Skeletal muscle tissue (tissue), 4 donors: ENCODE results near the gene DOLK. TPM values are rescaled to one million over a fixed set of nuclear protein-coding genes. Genes with fewer than 3 reads are reported as not detected.
"Not testable (repeated sequence)": the region's sequence is repeated elsewhere in the genome, so short reads cannot be mapped to it uniquely, and the experiment has no call there.

ENCODE experiments used
- H3K27ac ChIP-seq: one replicate; pipeline ENCODE4 v1.7.0; 2013; ENCODE audit warnings: mild to moderate bottlenecking, low read depth, low read length, inconsistent platforms
- H3K27me3 ChIP-seq, 3 donors: one replicate each; pipeline ENCODE4 v1.7.0; 2013; ENCODE audit warnings: low read length in 3 of 3; ENCODE audit not compliant: control insufficient read depth in 3 of 3, insufficient read depth in 3 of 3
- H3K36me3 ChIP-seq, 3 donors: one replicate each; pipeline ENCODE4 v1.7.0; 2013; ENCODE audit warnings: low read length in 3 of 3; ENCODE audit not compliant: control insufficient read depth in 3 of 3, insufficient read depth in 3 of 3
- H3K4me1 ChIP-seq, 3 donors: one replicate each; pipeline ENCODE4 v1.7.0; 2013; ENCODE audit warnings: low read length in 3 of 3, mild to moderate bottlenecking in 3 of 3; ENCODE audit not compliant: control insufficient read depth in 3 of 3, insufficient read depth in 3 of 3
- H3K4me3 ChIP-seq, 3 donors: one replicate each; pipeline ENCODE4 v1.7.0; 2013; ENCODE audit warnings: low read length in 3 of 3
- H3K9ac ChIP-seq, 3 donors: one replicate each; pipeline ENCODE4 v1.7.0; 2013; ENCODE audit warnings: low read length in 3 of 3, mild to moderate bottlenecking in 3 of 3, moderate library complexity in 2 of 3, low read depth in 1 of 3
- H3K9me3 ChIP-seq, 3 donors: one replicate each; pipeline ENCODE4 v1.7.0; 2013; ENCODE audit warnings: low read length in 3 of 3; ENCODE audit not compliant: control insufficient read depth in 3 of 3
- total RNA-seq: library from RNA; depleted of rRNA; stranded (reverse); fragments of >200 nt; gene quantifications from one replicate; pipeline ENCODE4 v1.2.3, GENCODE V29; 2014
- donor health status: Osteomylitis.

DOLK gene
- total RNA-seq, 1 donor from 2014 or later, result 11.5 TPM

DNA sequence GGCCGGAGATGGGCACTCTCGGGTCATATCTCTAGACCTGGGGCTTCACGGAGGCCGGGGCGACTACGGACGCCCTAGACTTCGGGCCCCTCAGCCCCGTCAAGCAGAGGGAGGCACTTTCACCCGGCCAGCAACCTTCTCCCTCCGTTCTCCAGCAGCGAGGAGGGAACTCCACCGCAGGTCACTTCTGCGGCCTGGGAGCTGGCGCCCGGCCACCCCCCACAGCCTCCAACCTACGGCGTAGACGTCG is 201 bp downstream of the DOLK start:
- H3K4me3 ChIP-seq, result peak overlapping the region; percentile 83 to 97 (median 94)
- H3K4me1 ChIP-seq, result peaks cover 14 to 33% (median 26%) of the 10 kb centered on the region in 3 donors
- no peaks in the 10 kb centered on the region for H3K27me3 ChIP-seq
- peak overlapping the region; percentile 89 for H3K27ac ChIP-seq
- no peaks in the 10 kb centered on the region for H3K9me3 ChIP-seq
- H3K36me3 ChIP-seq, result peaks cover 10 to 12% (median 10%) of the 10 kb centered on the region in 3 donors
- peak overlapping the region; percentile 87 to 95 (median 94) for H3K9ac ChIP-seq

DNA sequence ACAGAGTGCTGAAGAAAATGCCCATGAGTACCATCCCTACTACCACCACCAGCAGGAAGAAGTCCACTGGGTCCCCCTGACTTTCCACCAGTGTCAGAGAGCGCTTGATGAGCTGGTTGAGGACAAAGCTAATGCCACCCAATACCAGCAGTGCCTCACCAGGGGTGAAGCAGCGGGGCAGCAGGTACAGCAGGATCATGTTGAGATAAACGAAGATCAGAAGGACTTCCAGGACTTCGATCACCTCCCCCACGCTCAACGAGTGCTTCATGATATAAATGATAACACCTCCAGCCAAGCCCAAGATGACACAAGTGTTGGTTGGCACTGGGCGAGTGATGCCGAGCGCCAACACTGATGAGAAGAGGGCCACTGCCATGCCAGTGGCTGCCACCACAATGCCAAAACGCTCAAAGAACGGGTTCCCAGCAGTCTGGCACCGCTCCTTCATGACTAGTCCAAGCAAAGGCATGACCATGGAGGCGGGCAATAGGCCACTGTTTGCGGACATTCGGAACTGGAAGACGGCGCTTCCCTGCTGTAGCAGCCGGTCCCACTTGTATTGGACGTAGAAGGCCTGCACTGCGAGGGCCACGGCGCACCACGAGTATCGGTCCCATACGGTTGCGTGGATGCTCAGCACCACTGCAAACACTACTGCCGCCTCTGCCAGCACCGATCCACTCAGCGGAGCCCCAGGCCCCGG is 679 bp downstream of the DOLK start:
- Histone ChIP-seq H3K4me3 (peak overlapping the region; percentile 83 to 97 (median 94)), H3K9me3 (no peaks in the 10 kb centered on the region), H3K27me3 (no peaks in the 10 kb centered on the region), H3K9ac (peak overlapping the region; percentile 87 to 95 (median 94)), H3K4me1 (peaks cover 14 to 35% (median 28%) of the 10 kb centered on the region in 3 donors), H3K27ac (peak overlapping the region; percentile 89), H3K36me3 (peaks cover 10 to 12% (median 11%) of the 10 kb centered on the region in 3 donors)

DNA sequence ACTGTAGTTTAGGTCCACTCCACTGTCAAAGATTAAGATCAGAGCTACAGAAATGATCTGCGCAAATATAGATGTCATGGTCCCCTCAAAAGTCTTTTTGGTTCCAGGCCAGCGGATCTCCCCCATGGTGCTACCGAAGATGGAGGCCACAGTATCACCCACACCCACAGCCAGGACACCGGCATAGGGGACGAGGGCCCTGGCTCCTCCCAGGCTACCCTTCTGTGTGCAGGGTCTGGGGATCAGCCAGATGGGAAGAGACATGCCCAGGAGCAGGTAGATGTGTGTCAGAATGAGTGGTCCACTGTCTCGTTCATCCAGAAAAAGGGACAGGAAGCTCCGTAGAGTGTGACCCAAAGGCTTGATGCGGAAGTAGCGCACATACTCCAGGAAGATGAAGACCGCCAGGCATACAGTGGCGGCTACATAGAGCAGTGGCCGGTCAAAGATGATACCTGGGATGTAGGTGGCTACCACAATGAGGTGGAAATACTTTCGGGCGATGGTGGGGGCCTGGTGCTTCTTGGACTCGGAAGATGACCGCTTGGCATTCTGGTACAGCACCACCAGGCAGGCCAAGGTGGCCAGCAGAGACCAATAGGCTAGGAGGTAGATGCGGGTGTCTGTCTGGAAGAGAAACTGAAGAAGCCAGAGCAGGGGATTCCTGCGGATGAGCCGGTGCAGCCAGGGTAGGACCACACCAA is 1.5 kb downstream of the DOLK start:
- Histone ChIP-seq H3K27me3 (no peaks in the 10 kb centered on the region), H3K9ac (peak overlapping the region in 2 of 3 donors; percentile 94 to 95), H3K36me3 (peaks cover 10 to 16% (median 12%) of the 10 kb centered on the region in 3 donors), H3K4me3 (peak overlapping the region in 2 of 3 donors; percentile 94 to 97), H3K27ac (no peak overlapping the region), H3K9me3 (no peaks in the 10 kb centered on the region), H3K4me1 (peaks cover 17 to 43% (median 35%) of the 10 kb centered on the region in 3 donors)

DNA sequence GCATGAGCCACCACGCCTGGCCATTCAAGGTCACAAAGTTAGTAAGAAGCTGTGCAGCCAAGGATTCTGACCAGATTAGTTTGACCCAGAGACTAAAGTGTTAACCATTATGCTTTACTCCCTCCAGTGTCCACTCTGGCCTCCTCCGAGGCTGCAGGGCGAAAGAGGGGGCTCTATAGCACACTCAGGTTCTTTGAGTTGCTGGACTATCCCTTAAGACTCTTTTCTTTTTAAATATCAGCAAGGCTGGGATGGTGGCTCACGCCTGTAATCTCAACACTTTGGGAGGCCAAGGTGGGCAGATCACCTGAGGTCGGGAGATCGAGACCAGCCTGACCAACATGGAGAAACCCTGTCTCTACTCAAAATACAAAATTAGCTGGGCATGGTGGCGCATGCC is 2.4 kb downstream of the DOLK start:
- H3K9ac ChIP-seq, H3K4me3 ChIP-seq, H3K27ac ChIP-seq, H3K9me3 ChIP-seq, H3K27me3 ChIP-seq: not testable (repeated sequence)
- Histone ChIP-seq H3K4me1 (peaks cover 22 to 51% (median 44%) of the 10 kb centered on the region in 3 donors), H3K36me3 (peaks cover 10 to 14% (median 12%) of the 10 kb centered on the region in 3 donors)

DNA sequence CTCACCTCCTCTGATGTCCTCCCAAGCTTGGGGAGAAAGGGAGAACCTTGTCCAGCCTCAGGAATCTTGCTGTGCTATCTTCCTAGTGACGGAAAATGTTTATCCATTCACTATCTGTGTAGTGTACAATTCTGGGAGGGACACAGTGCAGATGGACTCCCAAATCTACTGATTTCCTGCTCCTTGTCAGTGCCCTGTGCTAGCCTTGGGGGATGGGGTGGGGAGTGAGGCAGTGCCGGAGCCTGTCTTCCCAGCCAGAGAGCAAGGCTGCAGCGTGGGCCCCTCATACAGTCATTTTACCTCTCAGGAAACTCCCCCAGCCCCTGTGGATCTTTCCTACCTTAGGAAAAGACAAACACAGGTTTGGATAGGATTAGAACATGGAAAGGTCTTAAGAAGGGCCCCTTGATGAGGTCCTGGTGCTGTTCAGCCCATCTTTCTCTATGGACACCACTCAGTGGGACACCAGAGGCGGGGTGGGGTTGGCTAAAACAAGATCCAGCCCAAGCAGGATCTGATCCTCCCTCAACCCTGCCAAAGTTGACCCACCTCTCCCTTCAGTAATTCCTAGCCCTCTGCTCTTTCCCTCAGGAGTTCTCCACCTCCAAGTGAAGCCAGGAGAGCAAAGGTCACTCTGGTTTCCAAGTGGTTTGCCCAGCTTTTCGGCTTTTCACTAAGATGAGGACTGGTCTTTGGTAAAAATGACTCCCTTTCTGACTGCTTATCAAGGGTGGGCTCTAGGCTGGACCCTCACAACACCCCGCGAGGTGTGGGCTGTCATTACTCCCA is 3.4 kb downstream of the DOLK start:
- H3K9me3 ChIP-seq, result no peaks in the 10 kb centered on the region
- no peak overlapping the region for H3K9ac ChIP-seq
- no peaks in the 10 kb centered on the region for H3K27me3 ChIP-seq
- no peak overlapping the region for H3K27ac ChIP-seq
- H3K36me3 ChIP-seq, result peaks cover 10 to 14% (median 12%) of the 10 kb centered on the region in 3 donors
- H3K4me1 ChIP-seq, result peaks cover 22 to 51% (median 44%) of the 10 kb centered on the region in 3 donors
- H3K4me3 ChIP-seq, result no peak overlapping the region

DNA sequence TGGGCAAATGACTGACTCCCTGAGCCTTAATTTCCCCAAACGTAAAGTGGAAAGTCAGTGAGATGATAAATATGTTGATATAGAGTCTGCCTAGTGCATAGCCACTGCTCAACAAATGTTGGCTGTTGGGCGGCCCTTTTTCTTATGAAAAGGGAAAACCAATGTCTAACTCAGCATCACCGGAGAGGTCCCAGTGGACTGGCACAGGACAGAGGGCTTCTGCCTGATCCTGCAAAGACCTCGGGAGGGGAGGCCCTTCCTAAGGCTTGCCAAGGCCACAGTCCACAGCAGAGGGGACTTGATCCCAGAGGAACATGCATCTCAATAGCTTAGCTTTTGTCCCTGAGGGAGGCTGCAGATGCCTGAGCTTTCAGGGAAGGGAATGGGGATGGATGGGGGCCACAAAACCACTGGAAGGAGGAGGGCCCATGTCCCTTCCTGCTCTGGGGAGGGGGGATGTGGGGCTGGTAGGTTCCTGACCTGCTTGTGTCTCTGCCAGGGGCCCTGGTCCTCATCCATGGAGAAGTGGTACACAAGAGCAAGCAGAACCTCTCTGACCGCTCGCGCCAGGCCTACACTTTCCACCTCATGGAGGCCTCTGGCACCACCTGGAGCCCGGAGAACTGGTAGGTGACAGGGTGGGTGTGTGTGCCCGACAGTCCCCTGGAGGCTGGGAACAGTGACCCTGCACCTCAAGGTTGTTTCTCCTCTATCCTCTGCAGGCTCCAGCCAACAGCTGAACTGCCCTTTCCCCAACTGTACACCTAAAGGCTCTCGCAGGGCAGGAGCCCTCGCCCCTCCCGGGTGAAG is 6.3 kb downstream of the DOLK start:
- Histone ChIP-seq H3K9ac (peak overlapping the region in 2 of 3 donors; percentile 20 to 57), H3K27me3 (no peaks in the 10 kb centered on the region), H3K36me3 (peaks cover 11 to 16% (median 13%) of the 10 kb centered on the region in 3 donors), H3K4me3 (no peak overlapping the region), H3K27ac (peak overlapping the region; percentile 25), H3K9me3 (no peaks in the 10 kb centered on the region), H3K4me1 (peaks cover 9 to 39% (median 29%) of the 10 kb centered on the region in 3 donors)

DNA sequence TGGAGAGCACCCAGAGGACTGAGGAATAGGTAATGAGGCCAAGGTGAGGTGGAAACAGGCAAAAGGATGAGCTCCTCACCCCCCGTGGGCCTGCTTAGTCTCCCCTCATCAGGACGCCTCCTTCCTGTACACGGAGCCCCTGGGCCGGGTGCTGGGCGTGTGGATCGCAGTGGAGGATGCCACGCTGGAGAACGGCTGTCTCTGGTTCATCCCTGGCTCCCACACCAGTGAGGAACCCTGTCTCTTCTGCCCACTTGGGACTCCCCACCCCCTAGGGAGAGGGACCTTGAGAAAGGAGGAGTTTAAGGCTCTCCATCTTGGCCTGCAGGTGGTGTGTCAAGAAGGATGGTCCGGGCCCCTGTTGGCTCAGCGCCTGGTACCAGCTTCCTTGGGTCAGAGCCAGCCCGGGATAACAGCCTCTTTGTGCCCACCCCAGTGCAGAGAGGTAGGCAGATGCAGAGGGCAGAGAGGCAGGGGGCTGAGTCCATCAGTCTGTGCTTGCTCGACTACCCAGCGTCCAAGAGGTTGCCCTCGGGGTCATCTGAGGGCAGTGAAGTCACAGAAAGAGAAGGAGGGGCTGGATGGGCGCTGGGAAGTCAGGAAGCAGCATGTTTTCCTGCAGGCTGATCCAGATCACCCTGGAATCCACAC is 7.0 kb downstream of the DOLK start:
- peaks cover 3 to 16% (median 10%) of the 10 kb centered on the region in 3 donors for H3K36me3 ChIP-seq
- peak overlapping the region in 2 of 3 donors; percentile 20 to 57 for H3K9ac ChIP-seq
- no peaks in the 10 kb centered on the region for H3K27me3 ChIP-seq
- peak overlapping the region; percentile 25 for H3K27ac ChIP-seq
- peak overlapping the region in 1 of 3 donors; percentile 22 for H3K4me3 ChIP-seq
- peaks cover 9 to 31% (median 28%) of the 10 kb centered on the region in 3 donors for H3K4me1 ChIP-seq
- H3K9me3 ChIP-seq, result no peaks in the 10 kb centered on the region

DNA sequence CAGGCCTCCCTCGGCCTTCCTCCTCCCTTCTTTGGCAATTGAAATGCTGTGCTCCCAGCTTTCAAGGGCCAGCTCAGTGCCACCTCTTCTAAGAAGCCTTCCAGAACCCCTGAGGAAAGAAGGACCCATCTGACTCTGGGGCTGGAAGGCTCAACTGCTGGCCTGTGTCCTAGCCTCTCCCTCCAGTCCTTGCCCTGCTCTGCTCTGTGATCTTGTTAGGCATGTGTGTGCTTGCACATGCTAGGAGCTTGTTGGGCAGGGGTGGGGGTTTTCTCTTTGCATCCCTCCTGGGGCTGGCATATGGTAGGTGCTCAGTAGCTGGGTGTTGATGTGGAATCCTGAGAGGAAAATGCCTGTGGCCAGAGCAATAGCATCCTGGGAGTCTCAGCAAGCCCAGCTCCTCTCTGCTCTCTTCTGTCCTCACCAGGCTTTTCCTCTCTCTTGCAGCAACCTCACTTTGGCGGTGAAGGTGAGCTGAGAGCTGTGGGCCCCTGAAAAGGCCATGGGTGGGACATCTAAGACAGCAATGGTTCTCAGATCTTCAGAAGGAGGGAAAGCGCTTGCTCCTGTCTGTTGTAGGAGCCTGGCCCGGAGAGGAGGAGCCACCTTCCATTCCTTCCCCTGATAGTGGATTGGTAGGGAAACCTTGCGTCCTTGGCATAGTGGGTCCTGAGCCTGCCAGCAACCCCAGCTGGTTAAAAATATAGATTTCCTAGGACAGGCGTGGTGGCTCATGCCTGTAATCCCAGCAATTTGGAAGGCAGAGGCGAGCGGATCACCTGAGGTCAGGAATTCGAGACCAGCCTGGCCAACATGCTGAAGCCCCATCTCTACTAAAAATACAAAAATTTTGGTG is 9.9 kb downstream of the DOLK start:
- H3K27ac ChIP-seq, result no peak overlapping the region
- H3K4me3 ChIP-seq, result no peak overlapping the region
- no peaks in the 10 kb centered on the region for H3K9me3 ChIP-seq
- H3K9ac ChIP-seq, result no peak overlapping the region
- H3K27me3 ChIP-seq, result no peaks in the 10 kb centered on the region
- peaks cover 9 to 21% (median 18%) of the 10 kb centered on the region in 3 donors for H3K4me1 ChIP-seq
- H3K36me3 ChIP-seq, result peaks cover 3 to 16% (median 6%) of the 10 kb centered on the region in 3 donors
